ENCODE measurements around the gene JOSD1.
"Not testable (repeated sequence)": the region's sequence is repeated elsewhere in the genome, so short reads cannot be mapped to it uniquely, and the experiment has no call there.

Gene JOSD1

DNA sequence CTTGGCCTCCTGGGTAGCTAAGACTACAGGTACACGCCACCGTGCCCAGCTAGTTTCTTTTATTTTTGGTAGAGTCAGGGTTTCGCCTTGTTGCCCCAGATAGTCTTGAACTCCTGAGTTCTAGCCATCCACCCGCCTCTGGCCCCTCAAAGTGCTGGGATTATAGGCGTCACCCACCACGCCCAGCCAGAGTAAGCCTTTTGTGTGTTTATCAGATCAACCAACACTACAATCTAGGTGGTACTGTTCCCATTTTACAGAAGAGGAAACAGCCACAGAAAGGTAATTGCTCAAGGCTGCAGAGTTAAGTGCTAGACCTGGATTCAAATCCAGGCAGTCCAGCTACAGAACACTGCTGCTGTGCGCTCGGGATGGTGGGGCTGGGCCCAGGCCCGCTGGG lies 15.8 kb downstream of the JOSD1 start:
- no peak for DNase-seq (ENCODE audit: low read depth)

DNA sequence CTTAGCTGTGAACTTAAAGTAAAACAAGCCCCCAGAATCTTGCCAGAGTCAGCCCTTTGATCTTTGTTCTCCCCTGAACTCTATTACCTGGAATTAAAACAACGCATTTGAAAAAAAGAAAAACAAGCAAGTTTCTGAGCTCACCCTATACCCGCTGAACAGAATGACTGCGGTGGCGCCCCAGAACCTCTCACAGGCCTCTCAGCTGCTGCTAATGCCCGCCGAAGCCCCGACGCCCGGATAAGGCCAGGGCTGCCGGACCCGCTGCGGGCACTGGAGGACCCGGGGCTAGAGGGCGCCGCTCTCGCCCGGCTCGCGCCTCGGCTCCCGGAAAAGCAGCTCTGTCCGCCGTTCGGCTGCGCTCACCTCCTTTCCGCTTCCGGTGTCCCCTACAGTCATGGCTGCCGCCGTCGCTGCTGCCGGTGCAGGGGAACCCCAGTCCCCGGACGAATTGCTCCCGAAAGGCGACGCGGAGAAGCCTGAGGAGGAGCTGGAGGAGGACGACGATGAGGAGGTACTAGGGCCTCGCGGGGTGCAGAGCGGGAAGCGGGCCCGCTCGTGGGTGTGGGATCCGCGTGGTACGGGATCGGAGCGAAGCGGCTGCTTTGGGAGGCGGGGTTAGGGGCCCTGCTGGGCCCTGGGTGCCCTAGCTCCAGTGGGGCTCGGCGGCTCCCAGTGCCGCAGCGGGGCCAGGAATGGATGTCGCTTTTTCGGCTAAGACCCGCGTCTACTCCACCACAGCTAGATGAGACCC lies 19.0 kb downstream of the JOSD1 start, which contains the start of gene TOMM22:
TOMM22 (plus strand) TSS at position 376 of the 754 bp plus-strand sequence; CDS start at position 398, 22 bp downstream.
- DNase-seq (ENCODE audit: low read depth) = peak; percentile 72

DNA sequence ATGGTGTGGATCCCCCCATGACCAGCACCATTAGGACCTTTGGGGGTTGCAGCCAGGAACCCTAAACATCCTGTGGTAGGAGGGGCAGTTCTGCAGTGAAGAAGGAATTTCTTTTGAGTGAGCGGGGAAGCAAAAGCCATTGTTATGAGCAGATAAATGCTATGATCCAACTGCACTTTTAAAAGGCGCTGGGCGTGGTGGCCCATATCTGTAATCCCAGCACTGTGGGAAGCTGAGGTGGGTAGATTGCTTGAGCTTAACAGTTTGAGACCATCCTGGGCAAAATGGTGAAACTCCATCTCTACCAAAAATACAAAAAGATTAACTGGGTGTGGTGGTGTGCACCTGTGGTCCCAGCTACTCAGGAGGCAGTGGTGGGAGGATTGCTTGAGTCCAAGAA lies 24.9 kb downstream of the JOSD1 start:
- DNase-seq (ENCODE audit: low read depth) = no peak

DNA sequence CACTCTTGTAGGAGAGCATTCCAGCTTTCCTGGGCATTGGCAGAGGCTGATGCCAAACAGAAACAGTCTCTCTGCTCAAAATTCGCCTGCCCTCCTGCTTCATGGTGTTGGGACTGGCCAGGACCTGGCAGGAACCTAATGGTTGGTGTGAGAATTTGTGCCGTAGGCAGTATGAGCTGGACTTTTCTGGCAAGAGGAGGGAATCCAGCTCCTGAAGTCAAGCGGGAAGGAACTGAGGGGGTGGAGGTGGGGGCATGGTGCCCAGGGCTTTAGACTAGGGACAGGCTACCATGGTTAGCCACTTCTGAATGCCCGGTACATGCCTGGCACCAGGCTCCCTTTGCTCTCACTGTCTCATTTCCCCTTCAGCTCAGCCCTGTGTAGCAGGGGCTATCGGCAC lies 25.9 kb downstream of the JOSD1 start:
- DNase-seq (ENCODE audit: low read depth) = no peak

DNA sequence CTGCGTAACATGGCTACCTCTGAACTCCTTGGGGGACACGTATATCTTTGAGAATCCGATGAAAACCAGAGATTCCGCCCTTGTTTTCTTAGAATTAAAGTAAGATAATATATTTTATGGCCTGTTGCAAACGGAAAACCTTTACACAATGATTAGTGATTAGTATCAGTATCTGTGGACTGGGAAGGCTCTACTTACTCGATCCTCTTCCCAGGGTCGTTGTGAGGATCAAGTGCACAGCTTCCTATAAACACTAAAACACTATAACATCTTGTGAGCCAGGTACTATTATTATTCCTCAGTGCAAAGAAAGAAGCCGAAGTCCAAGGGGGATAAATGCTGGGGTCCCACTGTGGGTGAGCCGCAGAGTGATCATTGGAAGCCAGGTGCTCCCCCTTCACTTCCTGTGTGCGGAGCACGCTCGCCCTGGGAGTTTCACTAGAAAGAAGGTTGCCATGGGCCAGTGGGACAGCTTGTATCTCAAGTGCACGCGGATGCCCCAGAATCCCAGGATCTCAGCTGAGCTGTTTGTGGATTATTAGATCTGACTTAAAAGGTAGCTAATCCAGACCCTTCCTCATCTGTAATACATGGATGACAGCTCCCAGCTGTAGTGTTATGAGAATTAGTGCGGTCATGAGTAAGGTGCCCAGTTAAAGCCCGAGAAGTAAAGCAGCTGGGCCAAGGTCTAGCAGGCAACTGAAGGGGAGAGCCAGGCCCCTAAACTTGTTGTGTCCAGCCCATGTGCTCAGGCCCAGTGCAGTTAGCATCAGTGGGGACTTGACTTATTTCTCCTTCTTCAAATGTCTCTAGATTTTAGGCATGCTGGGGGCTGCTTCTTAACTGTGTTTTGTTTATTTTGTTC lies 43.5 kb downstream of the JOSD1 start:
- no peak for DNase-seq (ENCODE audit: low read depth)

DNA sequence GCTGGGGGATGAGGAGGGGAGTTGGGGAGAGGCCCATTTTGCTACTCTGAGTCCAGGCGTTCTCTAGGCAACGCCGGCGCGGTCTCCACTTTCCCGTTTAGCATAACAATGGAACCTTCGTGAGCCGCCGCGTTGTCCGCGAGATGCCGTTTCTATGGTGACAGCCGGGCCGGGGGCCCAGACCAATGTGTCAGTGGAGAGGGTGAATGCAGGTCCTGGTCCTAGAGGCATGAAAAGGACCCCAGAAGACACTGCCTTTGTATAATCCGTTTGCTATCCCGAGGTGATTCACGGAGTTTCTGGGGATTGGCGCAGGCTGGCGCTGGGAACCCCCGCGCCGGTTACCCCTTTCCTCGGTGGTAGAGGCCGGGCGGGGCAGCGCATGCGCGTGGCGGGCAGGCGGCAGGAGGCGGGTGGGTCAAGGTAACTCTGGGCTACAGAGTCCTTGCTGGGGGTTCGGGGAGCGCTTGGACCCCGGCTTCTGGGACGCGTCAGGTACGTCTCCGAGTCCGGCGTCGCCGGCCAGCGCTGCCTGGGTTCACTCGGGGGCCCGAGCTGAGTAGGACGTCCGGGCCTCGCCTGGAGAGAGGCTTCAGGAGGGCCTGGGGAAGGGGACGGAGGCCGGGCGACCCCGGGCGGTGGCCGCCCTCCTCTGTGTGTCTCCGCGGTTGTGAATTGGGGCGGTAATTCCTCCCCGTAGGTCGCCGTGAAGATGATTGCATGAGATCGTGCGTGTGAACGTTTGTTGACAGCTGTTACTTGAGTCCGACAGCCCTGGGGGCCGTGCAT lies 44.3 kb downstream of the JOSD1 start, which contains the start of the genes CBY1 and FAM227A:
CBY1 (plus strand) TSS at position 383 of the 789 bp plus-strand sequence. CDS start 11,417 bp downstream, outside the sequence.
FAM227A (minus strand) TSS at position 137 of the 789 bp plus-strand sequence. CDS start 6,224 bp downstream, outside the sequence.
- peak; percentile 81 for DNase-seq (ENCODE audit: low read depth)

DNA sequence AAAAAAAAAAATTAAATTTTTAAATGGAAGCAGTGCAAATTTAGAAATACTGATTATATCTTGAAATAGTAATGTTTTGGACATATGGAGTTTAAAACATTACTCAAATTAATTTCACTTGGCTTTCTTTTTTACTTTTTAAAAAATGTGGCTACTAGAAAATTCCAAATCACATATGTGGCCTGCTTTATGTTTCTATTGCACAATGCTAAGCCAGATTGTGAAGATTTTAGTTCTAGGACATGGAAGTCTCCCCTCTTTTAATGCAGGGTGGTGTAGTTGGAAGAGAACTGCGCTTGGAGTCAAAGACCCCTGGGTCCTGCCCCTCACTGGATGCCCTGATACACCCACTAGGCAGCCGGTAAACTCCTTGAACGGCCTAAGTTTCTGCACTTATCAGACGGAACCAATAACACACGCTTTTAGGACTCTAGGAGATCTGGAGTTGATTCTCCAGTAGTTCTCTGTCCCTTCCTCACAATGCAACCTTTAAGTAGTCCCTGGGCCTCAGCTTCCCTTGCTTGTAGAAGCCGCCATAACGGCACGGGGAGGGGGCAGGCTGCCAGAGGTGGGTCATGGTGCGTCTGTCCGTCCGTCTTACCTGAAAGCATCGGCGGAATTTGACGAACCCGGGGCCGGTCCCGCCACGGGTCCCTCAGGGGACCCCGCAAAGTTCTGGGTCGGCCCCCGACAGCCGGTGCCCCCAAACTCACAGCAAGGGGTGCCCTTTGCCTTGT lies 45.1 kb downstream of the JOSD1 start:
- no peak for DNase-seq (ENCODE audit: low read depth)

DNA sequence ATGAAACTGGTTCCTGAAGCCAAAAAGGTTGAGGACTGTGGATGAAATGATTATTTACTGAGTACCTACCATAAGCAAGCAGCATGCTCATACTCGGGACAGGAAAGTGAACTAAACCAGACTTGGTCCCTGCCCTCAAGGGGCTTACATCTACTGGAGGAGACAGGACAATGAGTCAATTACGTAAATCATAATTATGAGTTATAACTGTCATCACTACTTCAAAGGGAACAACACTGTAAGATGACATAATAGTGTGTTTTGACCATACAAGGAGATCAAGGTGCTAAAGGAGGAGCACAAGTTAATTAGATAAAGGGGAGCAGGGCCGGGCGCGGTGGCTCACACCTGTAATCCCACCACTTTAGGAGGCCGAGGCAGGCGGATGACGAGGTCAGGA lies 47.0 kb downstream of the JOSD1 start:
- no peak for DNase-seq (ENCODE audit: low read depth)

DNA sequence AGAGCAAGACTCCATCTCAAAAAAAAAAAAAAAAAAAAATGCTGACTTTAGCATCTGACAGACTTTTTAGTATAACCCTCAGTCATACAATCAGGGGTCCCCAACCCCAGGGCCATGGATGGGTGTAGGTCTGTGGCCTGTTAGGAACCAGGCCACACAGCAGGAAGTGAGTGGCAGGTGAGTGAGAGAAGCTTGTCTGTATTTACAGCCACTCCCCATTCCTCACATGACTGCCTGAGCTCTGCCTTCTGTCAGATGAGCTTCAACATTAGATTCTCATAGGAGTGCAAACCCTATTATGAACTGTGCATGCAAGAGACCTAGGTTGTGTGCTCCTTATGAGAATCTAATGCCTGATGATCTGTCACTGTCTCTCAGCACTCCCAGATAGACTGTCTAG lies 47.9 kb downstream of the JOSD1 start:
- DNase-seq (ENCODE audit: low read depth) = no peak

DNA sequence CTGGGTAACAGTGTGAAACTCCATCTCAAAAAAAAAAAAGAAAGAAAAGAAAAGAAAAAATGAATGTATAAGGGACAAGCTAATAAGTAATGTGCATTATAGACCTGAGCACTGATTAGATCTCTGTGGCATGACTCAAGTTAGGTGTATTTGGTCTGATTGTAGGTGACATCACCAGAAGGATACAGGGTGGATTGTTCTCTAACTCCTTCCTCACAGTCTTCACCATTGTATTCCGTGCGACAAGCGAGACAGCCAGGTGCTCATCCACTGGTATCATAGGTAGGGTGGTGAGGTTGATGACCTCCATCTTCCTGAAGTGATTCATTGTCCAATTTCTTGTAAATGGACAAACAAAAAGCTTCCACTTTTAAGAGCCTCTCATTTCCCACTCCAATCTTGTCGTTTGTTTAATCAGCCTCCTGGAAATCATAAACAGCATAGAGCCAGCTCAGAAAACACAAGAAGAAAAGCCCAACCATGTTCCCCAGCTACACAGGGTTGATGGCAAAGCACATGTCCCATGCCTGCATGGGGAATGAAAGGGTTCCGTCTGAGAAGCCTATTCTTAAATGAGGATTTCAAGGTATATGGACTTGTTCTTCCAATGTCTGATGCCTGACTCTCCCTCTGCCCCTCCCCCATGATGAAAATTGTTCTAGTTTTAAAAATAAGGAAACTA lies 50.8 kb downstream of the JOSD1 start:
- no peak for DNase-seq (ENCODE audit: low read depth)

DNA sequence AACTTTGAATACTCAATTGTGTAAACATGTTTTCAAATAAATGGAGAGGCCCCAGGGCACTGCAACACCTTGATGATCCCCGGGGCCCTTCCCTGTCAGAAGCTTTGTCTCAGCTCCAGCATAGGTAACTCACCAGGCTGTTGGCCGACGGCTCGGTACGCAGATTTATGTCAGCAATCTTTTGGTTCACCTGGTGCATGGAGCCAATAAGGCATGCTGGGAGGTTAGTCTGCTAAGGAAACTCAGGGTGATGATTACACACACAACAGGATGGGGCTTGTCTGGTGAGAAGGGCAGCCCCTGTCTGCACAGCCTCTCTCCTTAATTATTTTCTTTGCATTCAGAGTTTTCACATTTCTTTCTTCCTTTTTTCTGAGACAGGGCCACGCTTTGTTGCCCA lies 55.3 kb downstream of the JOSD1 start:
- DNase-seq (ENCODE audit: low read depth) = no peak

DNA sequence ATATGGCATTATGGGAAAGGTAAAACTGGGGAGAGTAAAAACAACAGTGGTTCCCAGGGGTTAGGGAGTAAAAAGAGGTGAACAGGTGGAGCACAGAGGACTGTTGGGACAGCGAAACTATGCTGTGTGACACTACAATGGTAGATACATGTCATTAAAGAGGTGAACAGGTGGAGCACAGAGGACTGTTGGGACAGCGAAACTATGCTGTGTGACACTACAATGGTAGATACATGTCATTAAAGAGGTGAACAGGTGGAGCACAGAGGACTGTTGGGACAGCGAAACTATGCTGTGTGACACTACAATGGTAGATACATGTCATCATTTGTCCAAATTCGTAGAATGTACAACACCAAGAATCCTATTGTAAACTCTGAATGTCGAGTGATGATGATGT lies 56.5 kb downstream of the JOSD1 start:
- DNase-seq (ENCODE audit: low read depth) = not testable (repeated sequence)

DNA sequence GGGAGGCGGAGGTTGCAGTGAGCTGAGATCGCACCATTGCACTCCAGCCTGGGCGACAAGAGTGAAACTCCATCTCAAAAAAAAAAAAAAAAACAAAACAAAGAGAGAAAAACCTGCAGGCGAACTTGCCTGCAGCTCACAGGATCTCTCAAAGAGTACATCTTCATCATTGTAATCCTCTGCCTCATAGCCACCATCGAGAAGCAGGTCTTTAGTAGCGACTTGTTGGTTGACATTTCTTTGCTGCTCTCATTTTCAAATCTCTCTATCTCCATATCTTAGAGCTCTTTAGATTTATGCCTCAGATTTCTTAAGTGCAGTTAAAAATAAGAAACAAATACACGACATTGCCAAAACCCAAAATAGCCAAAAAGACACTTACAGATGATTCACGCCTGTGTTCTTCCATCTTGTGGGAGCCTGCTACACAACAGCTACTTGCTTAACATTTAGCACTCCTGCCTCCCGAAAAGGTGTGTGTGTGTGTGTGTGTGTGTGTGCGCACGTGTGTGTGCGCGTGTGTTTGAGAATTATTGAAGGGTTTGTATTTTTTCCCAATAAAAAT lies 59.2 kb downstream of the JOSD1 start:
- DNase-seq (ENCODE audit: low read depth) = no peak

DNA sequence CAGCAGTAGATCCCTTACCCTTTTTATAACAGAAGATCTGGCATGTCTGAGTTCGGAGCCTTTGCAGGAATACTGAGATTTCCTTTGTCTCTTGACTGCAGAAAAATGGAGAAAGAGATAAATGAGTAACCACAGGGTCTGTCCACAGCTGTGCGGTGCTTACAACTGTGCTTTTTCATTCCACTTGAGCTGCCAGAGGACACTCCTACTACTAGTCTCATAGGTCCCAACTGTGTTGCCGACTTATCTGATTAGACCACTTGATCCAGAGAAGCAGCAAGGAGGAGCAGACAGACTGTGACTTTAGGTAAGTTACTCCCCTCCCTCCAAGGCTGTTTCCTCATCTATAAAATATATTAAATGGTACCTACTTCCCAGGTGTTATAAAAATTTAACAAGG lies 62.0 kb downstream of the JOSD1 start:
- DNase-seq (ENCODE audit: low read depth) = no peak

DNA sequence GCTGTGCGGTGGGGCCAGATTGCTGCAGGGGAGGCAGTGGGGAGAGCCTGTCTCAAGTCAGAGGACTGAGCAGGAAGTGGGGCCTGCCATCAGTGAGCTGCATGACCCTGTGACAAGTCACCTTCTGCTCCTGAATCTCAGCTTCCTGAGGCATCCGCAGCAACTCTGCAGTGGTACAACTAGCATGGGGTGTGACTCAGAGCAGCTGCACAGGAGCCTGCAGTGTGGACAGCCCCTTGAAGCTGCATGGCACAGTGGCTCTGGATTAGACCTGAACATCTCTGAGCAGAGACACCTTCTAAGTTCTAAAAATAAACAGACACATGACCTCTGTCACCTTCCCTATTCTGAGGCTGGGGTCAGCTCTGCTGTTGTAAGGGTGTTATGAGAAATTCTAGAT lies 62.5 kb downstream of the JOSD1 start:
- DNase-seq (ENCODE audit: low read depth) = no peak

Measured in stimulated activated CD8-positive, alpha-beta memory T cell treated with anti-CD3 and anti-CD28 coated beads, Interleukin-15, amount 100 ng/mL, for 24 hours (primary cell).